ENCODE data around the gene MCC.

Gene MCC

GRCh38 chr5:113212244-113212920 lies 275.9 kb downstream of the MCC start:
- no peak for DNase-seq (ENCODE audit: low read depth, low spot score)
- ChIA-PET POLR2A (no interaction called here), CTCF (no interaction called here)
- H3K4me3 ChIP-seq (ENCODE audit: low read depth, low read length), result no peak overlapping the region
- no peak for TF ChIP-seq CTCF (IDR thresholded peaks at IDR 0.05; ENCODE audit: insufficient read depth, low read length, missing control alignments)

GRCh38 chr5:113209498-113209897 lies 278.8 kb downstream of the MCC start:
- ChIA-PET POLR2A (no interaction called here), CTCF (no interaction called here)
- DNase-seq (ENCODE audit: low read depth, low spot score), result no peak
- H3K4me3 ChIP-seq (ENCODE audit: low read depth, low read length), result no peak overlapping the region
- no peak for TF ChIP-seq CTCF (IDR thresholded peaks at IDR 0.05; ENCODE audit: insufficient read depth, low read length, missing control alignments)

- H3K4me3 ChIP-seq (ENCODE audit: low read depth, low read length), result no peak overlapping the region
- TF ChIP-seq CTCF (IDR thresholded peaks at IDR 0.05; ENCODE audit: insufficient read depth, low read length, missing control alignments), result no peak
- CTCF ChIA-PET, result interaction anchor here (2.1 kb wide), 1 partner anchor 210 kb away, joined by 5 read pairs; no protein-coding TSS in a partner anchor
- no peak for DNase-seq (ENCODE audit: low read depth, low spot score)
- POLR2A ChIA-PET, result interaction anchor here (1.0 kb wide), 1 partner anchor 16 kb away, joined by 3 read pairs; no protein-coding TSS in a partner anchor
These were observed 282.4 kb downstream of the MCC start for GRCh38 chr5:113205807-113206206.

GRCh38 chr5:113205323-113205722 lies 282.9 kb downstream of the MCC start:
- POLR2A ChIA-PET, result interaction anchor here (1.0 kb wide), 1 partner anchor 15 kb away, joined by 3 read pairs; no protein-coding TSS in a partner anchor
- CTCF ChIA-PET, result no interaction called here
- no peak overlapping the region for H3K4me3 ChIP-seq (ENCODE audit: low read depth, low read length)
- TF ChIP-seq CTCF (IDR thresholded peaks at IDR 0.05; ENCODE audit: insufficient read depth, low read length, missing control alignments), result no peak
- no peak for DNase-seq (ENCODE audit: low read depth, low spot score)

- TF ChIP-seq CTCF (IDR thresholded peaks at IDR 0.05; ENCODE audit: insufficient read depth, low read length, missing control alignments), result no peak
- ChIA-PET CTCF (interaction anchor here (1.3 kb wide), 1 partner anchor 306 kb away, joined by 3 read pairs; no protein-coding TSS in a partner anchor), POLR2A (interaction anchor here (1.0 kb wide), 1 partner anchor 15 kb away, joined by 3 read pairs; no protein-coding TSS in a partner anchor)
- no peak overlapping the region for H3K4me3 ChIP-seq (ENCODE audit: low read depth, low read length)
- DNase-seq (ENCODE audit: low read depth, low spot score), result no peak
These were observed 283.6 kb downstream of the MCC start for GRCh38 chr5:113204525-113205161.

- no peak overlapping the region for H3K4me3 ChIP-seq (ENCODE audit: low read depth, low read length)
- CTCF ChIA-PET, result interaction anchor here (1.3 kb wide), 1 partner anchor 307 kb away, joined by 3 read pairs; no protein-coding TSS in a partner anchor
- POLR2A ChIA-PET, result no interaction called here
- no peak for DNase-seq (ENCODE audit: low read depth, low spot score)
- no peak for TF ChIP-seq CTCF (IDR thresholded peaks at IDR 0.05; ENCODE audit: insufficient read depth, low read length, missing control alignments)
These were observed 284.3 kb downstream of the MCC start for GRCh38 chr5:113203916-113204315.
